ENCODE measurements around the gene ASPG.

Gene ASPG

GRCh38 chr14:104117341-104118005, 32.0 kb downstream of the ASPG start:
- Histone ChIP-seq H3K27ac (ENCODE audit: low read depth, low read length) (no peak overlapping the region), H3K4me2 (ENCODE audit: low read length) (no peak overlapping the region), H4K20me1 (ENCODE audit: control insufficient read depth, insufficient read depth, low read depth, low read length) (no peaks in the 10 kb centered on the region), H3K79me2 (ENCODE audit: control insufficient read depth, low read length) (no peaks in the 10 kb centered on the region), H3F3A (ENCODE audit: control insufficient read depth, insufficient read depth) (no peaks in the 10 kb centered on the region), H3K36me3 (ENCODE audit: control insufficient read depth, low read length) (no peaks in the 10 kb centered on the region), H3K9me3 (ENCODE audit: control insufficient read depth, insufficient read depth, low read length) (no peaks in the 10 kb centered on the region), H3K4me1 (ENCODE audit: control insufficient read depth, low read length) (no peaks in the 10 kb centered on the region), H3K9me2 (replicated peaks; ENCODE audit: control insufficient read depth, low read length) (no peaks in the 10 kb centered on the region), H3K27me3 (ENCODE audit: control insufficient read depth, low read length) (no peaks in the 10 kb centered on the region), H3K4me3 (ENCODE audit: low read length) (no peak overlapping the region)
- TF ChIP-seq EZH2phosphoT487 (IDR thresholded peaks at IDR 0.05; ENCODE audit: borderline replicate concordance, low read length) (no peak), CTCF (IDR thresholded peaks at IDR 0.05; ENCODE audit: low read depth, low read length, poor library complexity, severe bottlenecking) (no peak)

GRCh38 chr14:104118006-104118844, 32.7 kb downstream of the ASPG start:
- H3K27me3 ChIP-seq (ENCODE audit: control insufficient read depth, low read length), result no peaks in the 10 kb centered on the region
- H3K79me2 ChIP-seq (ENCODE audit: control insufficient read depth, low read length), result no peaks in the 10 kb centered on the region
- no peak overlapping the region for H3K4me2 ChIP-seq (ENCODE audit: low read length)
- no peak overlapping the region for H3K4me3 ChIP-seq (ENCODE audit: low read length)
- no peaks in the 10 kb centered on the region for H3K36me3 ChIP-seq (ENCODE audit: control insufficient read depth, low read length)
- no peak for TF ChIP-seq CTCF (IDR thresholded peaks at IDR 0.05; ENCODE audit: low read depth, low read length, poor library complexity, severe bottlenecking)
- TF ChIP-seq EZH2phosphoT487 (IDR thresholded peaks at IDR 0.05; ENCODE audit: borderline replicate concordance, low read length), result no peak
- H4K20me1 ChIP-seq (ENCODE audit: control insufficient read depth, insufficient read depth, low read depth, low read length), result no peaks in the 10 kb centered on the region
- H3K9me2 ChIP-seq (replicated peaks; ENCODE audit: control insufficient read depth, low read length), result no peaks in the 10 kb centered on the region
- H3K27ac ChIP-seq (ENCODE audit: low read depth, low read length), result no peak overlapping the region
- no peaks in the 10 kb centered on the region for H3K9me3 ChIP-seq (ENCODE audit: control insufficient read depth, insufficient read depth, low read length)
- H3K4me1 ChIP-seq (ENCODE audit: control insufficient read depth, low read length), result no peaks in the 10 kb centered on the region
- H3F3A ChIP-seq (ENCODE audit: control insufficient read depth, insufficient read depth), result no peaks in the 10 kb centered on the region

- Histone ChIP-seq H4K20me1 (ENCODE audit: control insufficient read depth, insufficient read depth, low read depth, low read length) (no peaks in the 10 kb centered on the region), H3K27ac (ENCODE audit: low read depth, low read length) (no peak overlapping the region), H3F3A (ENCODE audit: control insufficient read depth, insufficient read depth) (no peaks in the 10 kb centered on the region), H3K4me1 (ENCODE audit: control insufficient read depth, low read length) (no peaks in the 10 kb centered on the region), H3K27me3 (ENCODE audit: control insufficient read depth, low read length) (no peaks in the 10 kb centered on the region), H3K4me3 (ENCODE audit: low read length) (no peak overlapping the region), H3K79me2 (ENCODE audit: control insufficient read depth, low read length) (no peaks in the 10 kb centered on the region), H3K36me3 (ENCODE audit: control insufficient read depth, low read length) (no peaks in the 10 kb centered on the region), H3K9me2 (replicated peaks; ENCODE audit: control insufficient read depth, low read length) (no peaks in the 10 kb centered on the region), H3K4me2 (ENCODE audit: low read length) (no peak overlapping the region), H3K9me3 (ENCODE audit: control insufficient read depth, insufficient read depth, low read length) (no peaks in the 10 kb centered on the region)
- TF ChIP-seq CTCF (IDR thresholded peaks at IDR 0.05; ENCODE audit: low read depth, low read length, poor library complexity, severe bottlenecking), result no peak
- no peak for TF ChIP-seq EZH2phosphoT487 (IDR thresholded peaks at IDR 0.05; ENCODE audit: borderline replicate concordance, low read length)
Measured at GRCh38 chr14:104119119-104119487, 33.6 kb downstream of the ASPG start.

Measured in DOHH2 (cell line).